HCT116 (cell line): ENCODE data around the gene SECTM1. TPM values are rescaled to one million over a fixed set of nuclear protein-coding genes. Genes with fewer than 3 reads are reported as not detected.

Experiments used
- ATAC-seq: fragments of 200-7000 bp; cut with Tn5 transposase; 2 replicates; pipeline ENCODE4 v1.9.1; 2020; ENCODE audit warnings: mild to moderate bottlenecking, moderate library complexity
- BruUV-seq: library from RNA; stranded (reverse); fragments of 400-500 nt; replicated peaks from 2 replicates; lab custom pipeline; 2021; lab: Mats Ljungman, UMichigan
- CTCF ChIA-PET: fragments of 300-600 bp; sonication (Branson Sonifier 250); formaldehyde crosslinking; loops from one replicate; lab custom pipeline; 2021; ENCODE audit warnings: antibody characterized with exemption; lab: Charles Lee
- POLR2A ChIA-PET: fragments of 300-600, 350-600 bp; sonication (Branson Sonifier 250); formaldehyde crosslinking; loops from one replicate; lab custom pipeline; 2021; ENCODE audit warnings: antibody characterized with exemption; lab: Charles Lee
- RAD21 ChIA-PET, 2 experiments: fragments of 300-600 bp; sonication (Branson Sonifier 250); formaldehyde crosslinking; loops; one replicate each; lab custom pipeline; 2023; ENCODE audit warnings: low total read pairs in 2 of 2; ENCODE audit not compliant: uncharacterized antibody in 2 of 2, unreplicated experiment in 2 of 2, low non-redundant PET in 1 of 2; lab: Charles Lee
- DNase-seq: peaks from one replicate; pipeline ENCODE4 v3.0.0-alpha.2; 2010; ENCODE audit warnings: low read depth, low spot score
- H2AFZ ChIP-seq: fragments of 200-600 bp; shearing (Covaris generic), sonication (generic); 2 replicates; pipeline ENCODE4 v1.6.1; 2017; ENCODE audit warnings: low read depth, mixed run types, mixed read lengths, antibody characterized with exemption, low read length; ENCODE audit not compliant: poor library complexity, severe bottlenecking
- H3K27ac ChIP-seq: 2 replicates; pipeline ENCODE4 v1.5.1; 2012; ENCODE audit warnings: low read depth, low read length
- H3K27me3 ChIP-seq: fragments of 200-600 bp; sonication (generic); 2 replicates; pipeline ENCODE4 v1.6.1; 2016; ENCODE audit warnings: mixed run types, low read length, mixed read lengths; ENCODE audit not compliant: insufficient read depth
- H3K36me3 ChIP-seq, 2 experiments: fragments of 200-500 bp in 1 of 2; fragments of 200-600 bp in 1 of 2; sonication (Bioruptor generic) in 1 of 2; sonication (generic) in 1 of 2; 2 replicates each; pipeline versions ENCODE4 v1.5.1 to v1.6.1; 2014 to 2016; ENCODE audit warnings: low read length in 2 of 2, inconsistent platforms in 1 of 2, mixed read lengths in 1 of 2, mixed run types in 1 of 2; ENCODE audit not compliant: insufficient read depth in 2 of 2, control insufficient read depth in 1 of 2
- H3K4me1 ChIP-seq, 2 experiments: fragments of 200-600 bp in 1 of 2; sonication (generic) in 1 of 2; 2 replicates each; pipeline versions ENCODE4 v1.5.1 to v1.6.1; 2012 to 2017; ENCODE audit warnings: low read length in 2 of 2, inconsistent platforms in 1 of 2, mild to moderate bottlenecking in 1 of 2, mixed read lengths in 1 of 2, mixed run types in 1 of 2, moderate library complexity in 1 of 2; ENCODE audit not compliant: insufficient read depth in 2 of 2, control insufficient read depth in 1 of 2
- H3K4me2 ChIP-seq: fragments of 200-600 bp; sonication (generic); 2 replicates; pipeline ENCODE4 v1.6.1; 2017; ENCODE audit warnings: mixed run types, low read length, mixed read lengths
- H3K4me3 ChIP-seq, 2 experiments: fragments of 200-600 bp in 1 of 2; sonication (generic) in 1 of 2; replicated peaks in 1 of 2; 2 replicates each; pipeline ENCODE4 v1.5.1; 2011 to 2016; ENCODE audit warnings: low read length in 2 of 2, control low read depth in 1 of 2, low read depth in 1 of 2, mild to moderate bottlenecking in 1 of 2, mixed read lengths in 1 of 2, mixed run types in 1 of 2
- H3K79me2 ChIP-seq: fragments of 200-600 bp; sonication (generic); 2 replicates; pipeline ENCODE4 v1.6.1; 2017; ENCODE audit warnings: mild to moderate bottlenecking, mixed run types, low read length, moderate library complexity, mixed read lengths; ENCODE audit not compliant: insufficient read depth
- H3K9ac ChIP-seq: fragments of 200-600 bp; sonication (generic); 2 replicates; pipeline ENCODE4 v1.6.1; 2016; ENCODE audit warnings: low read length, mixed read lengths
- H3K9me2 ChIP-seq: fragments of 200-600 bp; sonication (generic), shearing (Covaris generic); 2 replicates; pipeline ENCODE4 v1.6.1; 2017; ENCODE audit warnings: mixed run types, mild to moderate bottlenecking, moderate library complexity; ENCODE audit not compliant: insufficient read depth
- H3K9me3 ChIP-seq, 2 experiments: fragments of 200-500 bp in 1 of 2; fragments of 200-600 bp in 1 of 2; sonication (Bioruptor generic) in 1 of 2; sonication (generic) in 1 of 2; 2 replicates each; pipeline ENCODE4 v1.6.1; 2014 to 2017; ENCODE audit warnings: low read length in 2 of 2, mixed read lengths in 2 of 2, inconsistent platforms in 1 of 2, low read depth in 1 of 2, mild to moderate bottlenecking in 1 of 2, mixed run types in 1 of 2, moderate library complexity in 1 of 2; ENCODE audit not compliant: control insufficient read depth in 1 of 2, insufficient read depth in 1 of 2
- H4K20me1 ChIP-seq: fragments of 200-600 bp; sonication (generic), shearing (Covaris generic); 2 replicates; pipeline ENCODE4 v1.6.1; 2017; ENCODE audit warnings: mixed run types, mild to moderate bottlenecking, moderate library complexity; ENCODE audit not compliant: insufficient read depth
- intact Hi-C: fragments of 100-400 bp; cut with micrococcal nuclease; formaldehyde crosslinking; loops from 2 replicates; pipeline ENCODE4 v1.10.0; 2022
- total RNA-seq: library from RNA; stranded (reverse); gene quantifications from one replicate; pipeline ENCODE4 v1.2.1, GENCODE V29; 2021; ENCODE audit not compliant: unreplicated experiment
- TF ChIP-seq, protein P1 (sequence below), 3 experiments: fragments of 200-600 bp in 1 of 3; sonication (generic) in 1 of 3; IDR thresholded peaks in 2 of 3; conservative IDR thresholded peaks in 1 of 3; 2 replicates each; pipeline ENCODE4 v1.5.1; 2012 to 2017; ENCODE audit warnings: low read depth in 2 of 3, low read length in 2 of 3, antibody characterized with exemption in 1 of 3, borderline replicate concordance in 1 of 3, control low read depth in 1 of 3, mild to moderate bottlenecking in 1 of 3, mixed read lengths in 1 of 3, mixed run types in 1 of 3, moderate library complexity in 1 of 3; ENCODE audit not compliant: insufficient read depth in 1 of 3

Gene SECTM1
- total RNA-seq, 1 experiment from 2014 or later, result 6.8 TPM

DNA sequence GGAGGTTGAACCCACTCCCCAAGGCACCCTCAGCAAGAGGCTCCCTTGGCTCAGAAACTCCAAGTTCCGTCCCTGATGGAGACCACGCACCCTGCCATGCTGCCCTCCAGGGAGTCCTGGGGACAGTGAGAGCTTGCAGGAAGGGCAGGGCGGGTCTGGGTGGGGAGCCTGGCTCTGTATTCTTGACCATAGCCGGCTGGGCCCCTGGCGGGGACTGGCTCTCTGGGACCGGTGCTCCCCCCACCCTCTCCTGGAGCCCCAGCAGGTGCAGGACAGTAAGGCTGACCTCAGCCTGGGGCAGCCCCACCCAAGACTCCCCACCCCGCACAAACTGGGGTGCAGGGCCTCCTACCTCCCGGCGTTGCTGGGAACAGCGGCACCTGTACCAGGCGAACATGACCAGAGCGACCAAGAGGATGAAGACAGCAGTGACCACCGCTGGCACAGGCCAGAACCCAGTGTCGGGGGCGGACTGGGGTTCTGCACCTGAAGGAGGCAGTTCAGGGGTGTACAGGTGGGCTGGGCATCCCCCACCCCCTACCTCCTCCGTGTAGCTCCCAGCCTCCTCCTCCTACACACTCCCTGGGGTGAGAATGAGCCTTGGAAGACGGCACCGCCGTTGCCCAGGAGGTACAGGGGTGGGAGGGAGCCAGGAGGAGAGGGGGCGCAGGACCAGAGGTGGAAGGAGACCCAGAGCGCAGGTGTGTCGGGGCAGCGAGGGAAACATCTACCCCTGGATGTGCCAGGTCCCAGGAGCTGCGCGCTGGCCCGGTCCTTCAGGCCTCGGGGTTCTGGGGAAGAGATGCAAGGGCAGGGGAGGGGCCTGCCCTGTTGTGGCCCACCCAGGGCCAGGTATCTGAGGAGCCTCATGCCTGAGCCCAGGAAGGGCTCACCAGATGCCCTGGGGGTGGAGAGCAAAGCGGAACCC is 10.8 kb downstream of the SECTM1 start:
- no TSS peak for BruUV-seq

More for the DNA sequence above, 10.8 kb downstream of the SECTM1 start:
- no peaks in the 10 kb centered on the region for H3K27me3 ChIP-seq
- no peak overlapping the region for H3K9ac ChIP-seq
- peaks cover 0 to 20% of the 10 kb centered on the region in 2 experiments; a peak in 1 of 4 replicates for H3K9me3 ChIP-seq
- no peaks in the 10 kb centered on the region for H4K20me1 ChIP-seq
- no peaks in the 10 kb centered on the region for H3K36me3 ChIP-seq
- H3K4me2 ChIP-seq, result no peak overlapping the region
- POLR2A ChIA-PET, result interaction anchor here (1.2 kb wide), 1 partner anchor 30 kb away, joined by 3 read pairs; no protein-coding TSS in a partner anchor
- TF ChIP-seq, protein P1, sequence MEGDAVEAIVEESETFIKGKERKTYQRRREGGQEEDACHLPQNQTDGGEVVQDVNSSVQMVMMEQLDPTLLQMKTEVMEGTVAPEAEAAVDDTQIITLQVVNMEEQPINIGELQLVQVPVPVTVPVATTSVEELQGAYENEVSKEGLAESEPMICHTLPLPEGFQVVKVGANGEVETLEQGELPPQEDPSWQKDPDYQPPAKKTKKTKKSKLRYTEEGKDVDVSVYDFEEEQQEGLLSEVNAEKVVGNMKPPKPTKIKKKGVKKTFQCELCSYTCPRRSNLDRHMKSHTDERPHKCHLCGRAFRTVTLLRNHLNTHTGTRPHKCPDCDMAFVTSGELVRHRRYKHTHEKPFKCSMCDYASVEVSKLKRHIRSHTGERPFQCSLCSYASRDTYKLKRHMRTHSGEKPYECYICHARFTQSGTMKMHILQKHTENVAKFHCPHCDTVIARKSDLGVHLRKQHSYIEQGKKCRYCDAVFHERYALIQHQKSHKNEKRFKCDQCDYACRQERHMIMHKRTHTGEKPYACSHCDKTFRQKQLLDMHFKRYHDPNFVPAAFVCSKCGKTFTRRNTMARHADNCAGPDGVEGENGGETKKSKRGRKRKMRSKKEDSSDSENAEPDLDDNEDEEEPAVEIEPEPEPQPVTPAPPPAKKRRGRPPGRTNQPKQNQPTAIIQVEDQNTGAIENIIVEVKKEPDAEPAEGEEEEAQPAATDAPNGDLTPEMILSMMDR (IDR thresholded peaks at IDR 0.05 in 2 of 3, conservative IDR thresholded peaks at IDR 0.05 in 1 of 3; ENCODE audit: borderline replicate concordance in 1 of 3, insufficient read depth in 1 of 3, low read depth in 2 of 3, low read length in 2 of 3), result no peak
- ATAC-seq (no peak), DNase-seq (no peak)
- RAD21 ChIA-PET, result no interaction called here
- no peak overlapping the region for H3K4me3 ChIP-seq
- no peak overlapping the region for H3K27ac ChIP-seq
- peaks cover 0 to 15% of the 10 kb centered on the region in 2 experiments; a peak in 2 of 4 replicates for H3K4me1 ChIP-seq
- H2AFZ ChIP-seq, result no peak overlapping the region
- CTCF ChIA-PET, result interaction anchor here (1.0 to 1.2 kb wide), 3 partner anchors 10 to 86 kb away, joined by 3 to 4 read pairs (median 3); partner anchors contain the start of gene SECTM1
- intact Hi-C loops, result no loop called here
- H3K79me2 ChIP-seq, result no peaks in the 10 kb centered on the region
- no peaks in the 10 kb centered on the region for H3K9me2 ChIP-seq
